Measurements from ENCODE around the gene GLRA1.
"Not testable (repeated sequence)": the region's sequence is repeated elsewhere in the genome, so short reads cannot be mapped to it uniquely, and the experiment has no call there.

GLRA1 gene

DNA sequence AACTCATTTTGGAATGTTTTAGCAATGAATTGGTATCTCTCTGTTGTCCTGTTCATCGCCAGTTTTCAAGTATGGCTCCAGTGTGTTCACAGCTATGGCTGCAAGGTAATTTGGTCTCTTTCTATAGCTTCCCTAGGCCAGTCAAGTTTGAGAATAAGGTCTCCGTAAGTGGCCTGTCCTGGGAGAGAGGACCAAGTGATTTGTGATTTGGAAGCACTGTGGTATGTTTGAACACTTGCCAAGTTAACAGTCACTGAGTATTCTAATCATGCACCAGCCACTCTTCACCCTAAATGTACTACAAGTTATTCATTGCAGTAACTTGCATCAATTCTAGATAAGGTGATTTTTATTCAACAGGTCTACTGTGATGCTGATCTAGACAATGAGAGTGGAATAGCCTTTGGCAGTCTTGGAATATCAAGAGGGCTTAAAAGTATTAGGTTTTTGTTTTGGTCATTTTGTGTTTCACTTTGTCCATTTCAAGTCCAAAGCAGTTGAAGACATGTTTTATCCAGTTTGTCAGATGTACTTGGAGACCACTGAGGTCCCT, 111.8 kb downstream of the GLRA1 start:
- DNase-seq (ENCODE audit: low read depth), result no peak

GRCh38 chr5:151811593-151812321, 112.9 kb downstream of the GLRA1 start:
- no peak for DNase-seq (ENCODE audit: low read depth)

- no peak for DNase-seq (ENCODE audit: low read depth)
Measured at GRCh38 chr5:151810897-151811296, 113.8 kb downstream of the GLRA1 start.

- DNase-seq (ENCODE audit: low read depth), result no peak
Measured at GRCh38 chr5:151810449-151810848, 114.2 kb downstream of the GLRA1 start.

GRCh38 chr5:151808451-151809169, 116.0 kb downstream of the GLRA1 start:
- no peak for DNase-seq (ENCODE audit: low read depth)

DNA sequence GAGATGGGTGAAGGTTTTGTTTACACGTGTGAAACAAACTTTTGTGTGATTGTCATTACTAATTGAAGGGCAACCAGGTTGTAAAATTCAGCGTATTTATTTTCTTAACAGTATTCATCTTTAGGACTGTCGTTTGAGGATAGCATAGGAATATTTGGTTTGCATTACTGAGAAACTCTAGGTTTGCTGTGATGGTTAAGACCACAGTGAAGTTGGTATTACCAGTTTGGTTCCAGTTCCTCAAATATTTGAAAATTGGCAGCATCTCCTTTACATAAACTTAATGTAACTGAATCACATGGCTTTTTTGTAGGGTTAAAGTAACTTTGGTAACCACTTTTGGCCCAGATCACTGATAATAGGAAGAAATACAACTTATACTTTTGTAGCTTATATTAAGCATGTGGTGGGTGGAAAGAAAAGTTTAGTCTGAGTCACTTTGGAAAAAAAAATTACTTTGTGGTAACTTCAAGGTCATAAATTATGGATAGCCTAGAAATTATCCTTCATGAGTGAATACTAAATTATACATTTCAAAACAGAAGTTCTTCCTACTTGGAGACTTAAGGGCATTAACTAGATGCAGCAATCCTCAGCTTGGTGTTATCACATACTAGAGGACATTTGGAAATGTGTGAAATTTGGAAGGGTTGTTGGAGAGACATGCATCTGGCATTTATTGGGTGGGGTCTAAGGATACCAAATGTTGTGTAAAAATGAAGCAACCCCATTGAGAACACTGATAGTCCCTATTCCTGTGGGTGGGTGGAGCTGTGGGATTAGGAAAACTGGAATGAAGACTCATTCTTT, 119.0 kb downstream of the GLRA1 start:
- no peak for DNase-seq (ENCODE audit: low read depth)

- DNase-seq (ENCODE audit: low read depth), result no peak
Measured at GRCh38 chr5:151800532-151800931, 124.1 kb downstream of the GLRA1 start.

DNA sequence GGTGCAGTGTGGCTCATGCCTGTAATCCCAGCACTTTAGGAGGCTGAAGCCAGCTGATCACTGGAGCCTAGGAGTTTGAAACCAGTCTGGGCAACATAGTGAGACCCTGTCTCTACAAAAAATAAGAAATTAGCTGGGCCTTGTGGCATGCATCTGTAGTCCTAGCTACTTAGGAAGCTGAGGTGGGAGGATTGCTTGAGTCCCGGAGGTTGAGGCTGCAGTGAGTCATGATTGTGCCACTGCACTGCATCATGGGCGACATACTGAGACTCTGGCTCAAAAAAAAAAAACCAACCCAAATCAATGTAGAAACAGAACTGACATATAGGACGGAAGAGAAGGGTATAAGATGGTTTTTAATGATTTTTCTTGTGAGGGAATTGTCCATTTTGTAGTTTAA, 125.2 kb downstream of the GLRA1 start:
- DNase-seq (ENCODE audit: low read depth), result no peak

DNA sequence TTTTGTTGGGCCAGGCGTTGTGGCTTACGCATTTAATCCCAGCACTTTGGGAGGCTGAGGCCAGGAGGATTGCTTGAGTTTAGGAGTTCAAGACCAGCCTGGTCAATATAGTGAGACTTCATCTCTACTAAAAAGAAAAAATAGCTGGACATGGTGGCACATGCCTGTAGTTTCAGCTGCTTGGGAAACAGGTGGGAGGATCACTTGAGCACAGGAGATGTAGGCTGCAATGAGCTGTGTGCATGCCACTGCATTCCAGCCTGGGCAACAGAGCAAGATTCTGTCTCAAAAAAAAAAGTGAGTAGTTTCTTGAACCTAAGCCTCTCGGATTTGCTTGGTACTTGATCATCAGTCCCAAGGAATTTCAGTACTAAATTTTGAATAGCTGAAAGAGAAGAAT, 126.0 kb downstream of the GLRA1 start:
- no peak for DNase-seq (ENCODE audit: low read depth)

DNA sequence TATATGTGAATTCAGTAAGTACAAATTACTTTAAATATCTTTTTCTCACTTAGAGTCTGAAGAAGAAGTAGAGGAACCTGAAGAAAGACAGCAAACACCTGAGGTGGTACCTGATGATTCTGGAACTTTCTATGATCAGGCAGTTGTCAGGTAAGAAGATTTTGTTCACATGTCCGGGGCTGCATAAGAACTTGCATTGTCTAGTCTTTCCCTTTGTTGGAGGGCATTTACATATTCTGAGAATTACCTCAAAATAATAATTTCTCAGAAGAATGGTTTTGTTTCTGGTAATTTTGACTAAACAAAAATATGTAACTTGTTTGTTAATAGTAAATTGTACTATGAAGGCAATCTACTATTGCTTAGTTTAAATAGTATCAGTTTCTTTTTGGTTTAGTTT, 129.2 kb downstream of the GLRA1 start:
- no peak for DNase-seq (ENCODE audit: low read depth)

DNA sequence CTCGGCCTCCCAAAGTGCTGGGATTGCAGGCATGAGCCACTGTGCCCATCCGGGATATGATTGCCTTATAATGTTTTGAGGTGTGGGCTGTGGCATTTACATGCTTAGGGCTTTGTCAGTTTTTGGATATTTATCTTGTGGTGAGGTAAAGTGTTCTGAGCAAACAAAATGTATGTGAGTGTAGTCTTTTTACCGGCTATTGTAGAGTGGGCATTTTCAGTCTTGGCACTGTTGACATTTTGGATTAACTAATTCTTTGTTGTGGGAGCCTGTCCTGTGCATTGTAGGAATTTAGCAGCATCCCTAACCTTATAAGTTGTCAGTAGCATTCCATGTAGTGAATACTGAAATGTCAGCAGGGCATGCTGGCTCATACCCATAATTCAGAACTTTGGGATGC, 131.3 kb downstream of the GLRA1 start:
- DNase-seq (ENCODE audit: low read depth), result no peak

DNA sequence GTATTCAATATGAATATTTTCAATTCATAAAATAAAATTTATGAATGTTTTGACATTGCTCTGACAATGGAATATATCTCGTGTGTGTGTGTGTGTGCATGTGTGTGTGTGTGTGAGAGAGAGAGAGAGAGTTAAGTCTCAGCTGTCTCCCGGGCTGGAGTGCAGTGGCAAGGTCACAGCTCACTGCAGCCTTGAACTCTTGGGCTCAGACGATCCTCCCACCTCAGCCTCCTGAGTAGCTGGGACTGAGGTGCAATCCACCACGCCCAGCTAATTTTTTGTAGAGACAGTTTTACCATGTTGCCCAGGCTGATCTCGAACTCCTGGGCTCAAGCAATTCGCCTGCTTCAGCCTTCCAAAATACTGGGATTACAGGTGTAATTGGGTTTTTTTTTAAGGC, 136.8 kb downstream of the GLRA1 start:
- DNase-seq (ENCODE audit: low read depth), result no peak

- DNase-seq (ENCODE audit: low read depth), result no peak
Measured at GRCh38 chr5:151786468-151786867, 138.2 kb downstream of the GLRA1 start.

DNA sequence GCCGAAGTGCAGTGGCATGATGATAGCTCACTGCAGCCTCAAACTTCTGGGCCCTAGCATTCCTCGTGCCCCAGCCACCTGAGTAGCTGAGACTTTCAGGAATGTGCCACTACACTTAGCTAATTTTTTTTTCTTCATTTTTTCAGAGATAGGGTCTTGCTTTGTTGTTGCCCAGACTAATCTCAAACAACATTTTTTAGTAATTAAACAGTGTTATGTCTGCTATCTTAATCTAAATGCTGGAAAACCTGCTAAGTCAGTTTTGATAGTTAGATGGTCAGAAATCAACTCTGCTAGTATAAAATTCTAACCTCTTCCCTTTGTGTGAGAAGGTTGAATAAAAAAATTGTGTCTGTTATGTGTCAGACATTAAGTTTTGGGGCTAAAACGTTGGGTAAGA, 140.5 kb downstream of the GLRA1 start:
- no peak for DNase-seq (ENCODE audit: low read depth)

DNA sequence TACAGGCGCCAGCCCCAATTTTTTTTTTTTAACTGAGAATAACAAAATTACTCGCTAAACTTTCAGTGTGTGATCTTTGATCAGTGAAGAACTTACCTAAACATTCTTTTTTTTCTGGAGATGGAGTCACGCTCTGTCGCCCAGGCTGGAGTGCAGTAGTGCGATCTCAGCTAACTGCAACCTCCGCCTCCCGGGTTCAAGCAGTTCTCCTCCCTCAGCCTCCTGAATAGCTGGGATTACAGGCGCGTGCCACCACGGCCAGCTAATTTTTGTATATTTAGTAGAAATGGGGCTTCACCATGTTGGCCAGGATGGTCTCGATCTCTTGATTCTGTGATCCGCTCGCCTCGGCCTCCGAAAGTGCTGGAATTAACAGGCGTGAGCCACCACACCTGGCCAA, 141.0 kb downstream of the GLRA1 start:
- DNase-seq (ENCODE audit: low read depth), result not testable (repeated sequence)

GRCh38 chr5:151781201-151781600, 143.4 kb downstream of the GLRA1 start:
- DNase-seq (ENCODE audit: low read depth), result no peak

DNA sequence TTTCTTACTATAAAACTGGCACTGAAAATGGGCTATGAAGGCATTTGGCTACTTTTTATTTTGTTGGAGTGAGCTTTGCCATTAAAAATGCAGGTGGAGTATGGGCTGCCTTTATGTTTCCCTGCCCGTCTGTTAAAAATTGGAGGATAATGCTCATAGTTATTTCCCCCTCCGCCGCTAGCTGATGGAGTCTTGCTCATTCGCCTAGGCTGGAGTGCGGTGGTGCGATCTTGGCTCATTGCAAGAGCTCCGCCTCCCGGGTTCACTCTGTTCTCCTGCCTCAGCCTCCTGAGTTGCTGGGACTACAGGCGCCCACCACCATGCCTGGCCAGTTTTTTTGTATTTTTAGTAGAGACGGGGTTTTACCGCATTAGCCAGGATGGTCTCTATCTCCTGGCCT, 144.3 kb downstream of the GLRA1 start:
- DNase-seq (ENCODE audit: low read depth), result no peak

DNA sequence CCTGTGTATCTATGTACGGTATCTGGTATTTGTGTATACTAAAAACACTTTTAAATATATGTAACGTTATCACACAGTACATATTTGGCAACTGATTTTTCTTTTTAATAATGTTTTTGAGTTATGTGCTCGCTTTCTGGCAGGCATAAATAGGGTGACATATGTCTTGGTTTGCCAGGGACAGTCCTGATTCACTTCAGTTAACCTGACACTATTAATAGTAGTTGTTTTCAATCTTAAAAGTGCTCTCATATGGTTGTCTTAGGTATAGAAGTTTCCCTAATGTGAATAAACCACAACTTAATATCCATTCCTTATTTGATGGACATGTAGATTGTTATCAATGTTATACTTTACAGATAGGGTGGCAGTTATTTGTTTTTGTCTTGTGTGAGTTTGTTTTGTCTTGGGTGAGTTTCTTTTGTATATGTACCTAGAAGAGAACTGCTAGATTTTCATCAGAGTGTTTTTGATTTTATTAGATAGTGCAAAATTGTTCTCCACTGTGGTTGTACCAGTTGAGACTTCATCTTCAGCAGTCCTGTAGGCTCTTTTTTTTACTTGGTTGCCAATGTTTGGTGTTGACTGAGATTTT, 145.0 kb downstream of the GLRA1 start:
- DNase-seq (ENCODE audit: low read depth), result no peak

DNA sequence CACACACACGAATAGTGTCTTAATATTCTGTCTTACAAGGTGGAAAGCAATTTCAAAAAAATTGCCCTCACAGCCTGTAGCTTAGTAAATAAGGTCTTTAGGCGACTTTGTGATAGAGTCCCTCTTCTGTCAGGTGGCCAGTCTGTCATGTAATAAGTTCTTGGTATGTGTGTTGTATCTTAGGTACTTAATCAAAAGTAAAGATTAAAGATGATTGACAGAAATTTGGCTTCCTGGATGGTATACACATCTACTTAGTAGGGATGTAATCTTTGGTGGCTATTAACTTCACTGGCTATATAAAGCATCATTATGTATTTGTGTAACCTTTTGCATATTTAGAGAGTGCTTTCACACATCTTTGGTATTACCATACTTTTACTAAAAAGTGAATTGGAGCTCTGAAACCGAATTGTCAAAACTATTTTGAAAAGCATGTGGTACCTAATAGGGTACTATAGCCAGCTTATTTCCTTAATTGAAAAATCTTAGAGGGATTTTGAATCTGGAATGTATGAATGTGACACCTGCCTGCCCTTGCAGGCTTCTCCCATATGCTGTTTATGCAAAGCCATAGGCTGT, 149.5 kb downstream of the GLRA1 start:
- DNase-seq (ENCODE audit: low read depth), result no peak

DNA sequence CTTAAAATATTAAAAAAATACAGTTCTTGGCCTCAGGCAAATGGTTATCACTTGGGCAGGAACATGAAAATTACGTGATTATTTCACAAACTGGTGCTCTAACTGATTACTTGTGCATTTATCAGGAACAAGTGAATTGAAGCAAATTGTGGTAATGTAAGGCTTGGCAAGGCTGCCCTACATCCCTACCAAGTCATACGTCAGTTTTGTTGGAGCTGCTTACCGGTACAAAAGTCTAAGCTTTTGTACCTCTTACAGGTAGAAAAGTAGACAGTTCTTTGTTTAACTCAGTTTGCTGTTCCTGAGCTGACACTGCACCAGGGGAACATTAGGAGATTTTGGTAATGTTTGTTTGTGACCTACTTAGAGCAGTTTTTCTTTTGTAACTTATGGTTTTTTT, 150.7 kb downstream of the GLRA1 start:
- no peak for DNase-seq (ENCODE audit: low read depth)

DNA sequence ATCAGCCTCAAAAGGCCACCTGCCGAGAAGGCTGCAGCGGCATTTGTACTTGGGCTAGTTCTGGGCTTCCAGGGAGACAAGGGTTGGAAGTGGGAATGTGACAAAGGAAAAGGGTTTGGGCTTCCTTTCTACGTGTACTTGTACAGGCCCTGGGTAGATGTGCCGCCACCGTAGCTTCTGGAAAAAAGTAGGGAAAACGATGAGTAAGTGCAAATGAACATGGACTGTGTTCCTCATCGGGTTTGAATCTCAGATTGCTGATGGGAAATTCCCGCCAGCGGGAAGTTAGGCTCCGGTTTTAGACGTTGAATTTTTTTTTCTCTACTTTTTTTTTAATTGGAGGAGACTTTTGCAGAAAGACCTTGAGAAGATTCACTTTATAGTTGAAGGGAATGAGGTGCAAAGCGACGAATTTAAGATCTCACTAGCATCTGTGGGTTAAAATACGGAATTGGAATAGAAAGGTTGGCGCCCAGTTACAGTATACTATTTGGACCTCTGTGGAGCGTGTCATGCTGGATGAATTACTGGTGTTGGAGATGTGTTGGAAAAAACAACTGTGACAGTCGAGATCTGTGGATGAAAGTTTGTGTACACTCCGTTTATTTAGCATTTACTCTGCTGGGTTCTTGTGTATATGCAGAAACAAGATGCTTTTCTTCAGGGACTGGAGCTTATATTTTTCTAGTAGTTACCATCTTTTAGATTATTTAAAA, 151.6 kb downstream of the GLRA1 start:
- DNase-seq (ENCODE audit: low read depth), result no peak
